ENCODE data around the gene MAP3K19. TPM values are rescaled to one million over a fixed set of nuclear protein-coding genes. Genes with fewer than 3 reads are reported as not detected.
"Not testable (repeated sequence)": the region's sequence is repeated elsewhere in the genome, so short reads cannot be mapped to it uniquely, and the experiment has no call there.

The MAP3K19 gene
- total RNA-seq, 1 donor from 2014 or later, result not detected

- no peak overlapping the region for H3K4me3 Mint-ChIP-seq (ENCODE audit: unreplicated experiment)
Observed at GRCh38 chr2:134980639-134981038, 66.6 kb downstream of the MAP3K19 start.

GRCh38 chr2:134979221-134979620, 68.0 kb downstream of the MAP3K19 start:
- H3K36me3 Mint-ChIP-seq (ENCODE audit: low read depth, unreplicated experiment), result no peaks in the 10 kb centered on the region

More at GRCh38 chr2:134980639-134981038, 66.6 kb downstream of the MAP3K19 start:
- no peak overlapping the region for H3K27ac ChIP-seq (ENCODE audit: low read depth, low read length)
- Mint-ChIP-seq H3K9me3 (ENCODE audit: unreplicated experiment) (peaks cover 2% of the 10 kb centered on the region), H3K4me1 (ENCODE audit: low read depth, unreplicated experiment) (no peaks in the 10 kb centered on the region), H3K27ac (ENCODE audit: unreplicated experiment) (no peak overlapping the region), H3K27me3 (ENCODE audit: low read depth, unreplicated experiment) (peaks cover 6% of the 10 kb centered on the region), H3K36me3 (ENCODE audit: low read depth, unreplicated experiment) (no peaks in the 10 kb centered on the region)
- no peak overlapping the region for H3K9ac ChIP-seq (ENCODE audit: low read length)
- no peaks in the 10 kb centered on the region for H4K20me1 ChIP-seq (ENCODE audit: insufficient read depth, low read length)
- DNase-seq (ENCODE audit: low read depth) (no peak), FAIRE-seq (no peak)
- H3K79me2 ChIP-seq (ENCODE audit: insufficient read depth, low read length), result no peaks in the 10 kb centered on the region
- TF ChIP-seq EZH2 (IDR thresholded peaks at IDR 0.05; ENCODE audit: insufficient read depth, low read length) (no peak), CTCF (IDR thresholded peaks at IDR 0.05; ENCODE audit: insufficient read depth, low read depth, low read length) (no peak)
- no peaks in the 10 kb centered on the region for H3K9me3 ChIP-seq (ENCODE audit: insufficient read depth, low read depth, low read length)
- no peak overlapping the region for H3K4me2 ChIP-seq (ENCODE audit: low read length)
- H3K4me3 ChIP-seq (ENCODE audit: insufficient read depth, low read depth, low read length), result no peak overlapping the region
- H3K4me1 ChIP-seq (ENCODE audit: insufficient read depth, low read length), result no peaks in the 10 kb centered on the region
- H2AFZ ChIP-seq (ENCODE audit: low read depth, low read length), result no peak overlapping the region
- H3K36me3 ChIP-seq (ENCODE audit: insufficient read depth, low read length), result no peaks in the 10 kb centered on the region
- H3K27me3 ChIP-seq (ENCODE audit: insufficient read depth, low read length), result no peaks in the 10 kb centered on the region

GRCh38 chr2:134977104-134977503, 70.1 kb downstream of the MAP3K19 start:
- H3K4me3 Mint-ChIP-seq (ENCODE audit: unreplicated experiment); H3K27me3 Mint-ChIP-seq (ENCODE audit: low read depth, unreplicated experiment): not testable (repeated sequence)

More at GRCh38 chr2:134979221-134979620, 68.0 kb downstream of the MAP3K19 start:
- Histone ChIP-seq H3K27me3 (ENCODE audit: insufficient read depth, low read length) (no peaks in the 10 kb centered on the region), H3K27ac (ENCODE audit: low read depth, low read length) (no peak overlapping the region), H3K36me3 (ENCODE audit: insufficient read depth, low read length) (no peaks in the 10 kb centered on the region), H2AFZ (ENCODE audit: low read depth, low read length) (no peak overlapping the region), H3K4me2 (ENCODE audit: low read length) (no peak overlapping the region), H4K20me1 (ENCODE audit: insufficient read depth, low read length) (no peaks in the 10 kb centered on the region), H3K9ac (ENCODE audit: low read length) (no peak overlapping the region), H3K79me2 (ENCODE audit: insufficient read depth, low read length) (no peaks in the 10 kb centered on the region), H3K9me3 (ENCODE audit: insufficient read depth, low read depth, low read length) (no peaks in the 10 kb centered on the region), H3K4me1 (ENCODE audit: insufficient read depth, low read length) (no peaks in the 10 kb centered on the region), H3K4me3 (ENCODE audit: insufficient read depth, low read depth, low read length) (no peak overlapping the region)
- DNase-seq (ENCODE audit: low read depth) (no peak), FAIRE-seq (no peak)
- Mint-ChIP-seq H3K9me3 (ENCODE audit: unreplicated experiment) (peaks cover 10% of the 10 kb centered on the region), H3K27ac (ENCODE audit: unreplicated experiment) (no peak overlapping the region), H3K4me1 (ENCODE audit: low read depth, unreplicated experiment) (no peaks in the 10 kb centered on the region), H3K27me3 (ENCODE audit: low read depth, unreplicated experiment) (peaks cover 8% of the 10 kb centered on the region), H3K4me3 (ENCODE audit: unreplicated experiment) (no peak overlapping the region)
- TF ChIP-seq CTCF (IDR thresholded peaks at IDR 0.05; ENCODE audit: insufficient read depth, low read depth, low read length) (no peak), EZH2 (IDR thresholded peaks at IDR 0.05; ENCODE audit: insufficient read depth, low read length) (no peak)

More at GRCh38 chr2:134977104-134977503, 70.1 kb downstream of the MAP3K19 start:
- not testable (repeated sequence) for H2AFZ ChIP-seq (ENCODE audit: low read depth, low read length); DNase-seq (ENCODE audit: low read depth); H3K36me3 Mint-ChIP-seq (ENCODE audit: low read depth, unreplicated experiment); H4K20me1 ChIP-seq (ENCODE audit: insufficient read depth, low read length); H3K4me1 Mint-ChIP-seq (ENCODE audit: low read depth, unreplicated experiment); H3K9ac ChIP-seq (ENCODE audit: low read length); FAIRE-seq; H3K4me2 ChIP-seq (ENCODE audit: low read length); H3K4me1 ChIP-seq (ENCODE audit: insufficient read depth, low read length); H3K36me3 ChIP-seq (ENCODE audit: insufficient read depth, low read length); H3K27me3 ChIP-seq (ENCODE audit: insufficient read depth, low read length); H3K27ac Mint-ChIP-seq (ENCODE audit: unreplicated experiment); H3K4me3 ChIP-seq (ENCODE audit: insufficient read depth, low read depth, low read length); H3K79me2 ChIP-seq (ENCODE audit: insufficient read depth, low read length); H3K27ac ChIP-seq (ENCODE audit: low read depth, low read length); H3K9me3 ChIP-seq (ENCODE audit: insufficient read depth, low read depth, low read length)
- H3K9me3 Mint-ChIP-seq (ENCODE audit: unreplicated experiment), result peaks cover 21% of the 10 kb centered on the region
